ENCODE data around the gene CELSR3.

The CELSR3 gene

GRCh38 chr3:48633743-48634142 is 28.9 kb downstream of the CELSR3 start:
- DNase-seq: no peak

DNA sequence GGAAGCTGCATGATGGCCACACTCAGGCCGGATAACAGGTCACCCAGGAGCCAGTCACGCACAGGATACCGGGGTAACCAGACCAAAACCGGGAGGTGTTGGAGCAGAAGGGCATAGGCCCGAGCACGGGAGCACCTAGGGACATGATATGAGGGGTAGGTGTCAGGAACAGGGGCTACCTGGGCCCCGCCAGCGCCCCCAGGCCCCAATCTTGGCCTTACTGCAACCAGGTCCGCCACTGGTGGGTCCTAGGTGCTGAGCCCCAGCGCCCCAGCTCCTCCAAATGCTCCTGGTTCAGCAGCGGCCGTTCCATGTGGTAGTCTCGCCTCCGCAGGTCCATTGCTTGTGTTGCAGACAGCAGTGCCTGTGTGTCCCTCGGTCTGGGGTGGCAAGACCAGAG is 29.4 kb downstream of the CELSR3 start:
- DNase-seq: no peak

- no peak for DNase-seq
Measured at GRCh38 chr3:48631516-48632448, 30.9 kb downstream of the CELSR3 start.

DNA sequence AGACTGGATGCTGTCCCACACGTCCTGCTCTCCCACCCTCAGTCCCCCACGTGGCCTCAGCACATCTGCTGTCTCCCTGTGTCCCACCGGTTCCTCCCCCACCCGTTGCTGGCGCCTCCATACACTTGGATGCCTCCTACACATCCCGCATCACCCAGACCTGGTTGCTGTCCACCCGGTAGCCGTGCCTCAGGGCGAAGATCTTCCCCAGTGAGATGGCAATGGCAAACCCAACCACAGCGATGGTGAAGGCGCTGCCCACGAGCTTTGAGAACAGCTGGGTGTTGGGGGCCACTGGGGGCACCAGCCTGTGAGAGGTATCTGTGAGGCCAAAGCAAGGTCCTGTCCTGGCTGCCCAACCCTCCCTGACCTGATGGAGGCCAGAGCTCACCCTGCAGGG is 31.9 kb downstream of the CELSR3 start:
- no peak for DNase-seq

GRCh38 chr3:48630407-48630806 is 32.3 kb downstream of the CELSR3 start:
- DNase-seq: no peak

GRCh38 chr3:48629894-48630293 is 32.8 kb downstream of the CELSR3 start:
- DNase-seq: no peak

GRCh38 chr3:48628277-48629017 is 34.2 kb downstream of the CELSR3 start:
- no peak for DNase-seq

DNA sequence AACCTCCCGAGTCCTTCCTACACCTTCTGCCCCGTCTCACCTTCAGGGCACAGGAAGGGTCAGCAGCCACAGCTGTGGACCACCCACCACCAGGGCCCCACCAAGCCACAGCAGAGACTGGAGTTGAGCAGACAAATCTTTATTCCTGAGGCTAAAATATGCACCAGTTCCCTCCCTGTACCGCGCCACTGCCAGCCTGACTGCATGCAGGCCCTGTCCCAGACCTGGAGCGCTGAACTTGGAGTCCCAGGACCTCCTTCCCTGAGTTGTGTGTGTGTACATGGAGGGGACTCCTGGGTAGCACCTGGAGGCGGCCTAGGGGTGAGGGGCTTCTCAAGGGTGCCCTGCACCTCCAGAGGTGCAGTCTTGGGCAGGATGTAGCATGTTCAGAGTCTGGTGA is 37.1 kb downstream of the CELSR3 start:
- DNase-seq: no peak

- DNase-seq: no peak
Measured at GRCh38 chr3:48624767-48625166, 37.9 kb downstream of the CELSR3 start.

GRCh38 chr3:48623851-48624547 is 38.7 kb downstream of the CELSR3 start:
- DNase-seq: peak in 1 of 5 experiments; percentile 36

DNA sequence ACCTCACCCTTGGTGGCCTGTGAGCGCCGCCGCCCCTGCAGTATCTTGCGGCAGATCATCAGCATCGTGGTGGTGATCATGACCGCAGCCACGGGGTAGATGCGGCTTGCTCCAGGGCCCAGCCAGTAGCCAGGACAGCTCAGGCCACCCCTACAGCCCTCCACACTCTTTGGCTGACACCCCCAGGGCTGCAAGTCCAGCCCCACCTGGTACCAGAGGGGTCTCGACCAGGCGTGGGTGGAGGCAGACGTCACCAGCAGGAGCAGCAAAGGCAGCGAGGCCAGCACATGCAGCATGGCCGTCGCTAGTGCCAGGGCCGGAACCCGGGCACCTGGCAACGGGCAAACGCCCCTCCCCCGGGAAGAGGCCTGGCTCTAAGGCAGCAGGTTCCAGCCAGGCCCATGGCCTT is 41.2 kb downstream of the CELSR3 start, which contains the start of gene TMEM89:
TSS of gene TMEM89 (minus strand) at position 309 of the 409 bp plus-strand sequence. CDS start at position 296, 13 bp downstream.
- no peak for DNase-seq

GRCh38 chr3:48619541-48620524 is 42.9 kb downstream of the CELSR3 start:
- no peak for DNase-seq

DNA sequence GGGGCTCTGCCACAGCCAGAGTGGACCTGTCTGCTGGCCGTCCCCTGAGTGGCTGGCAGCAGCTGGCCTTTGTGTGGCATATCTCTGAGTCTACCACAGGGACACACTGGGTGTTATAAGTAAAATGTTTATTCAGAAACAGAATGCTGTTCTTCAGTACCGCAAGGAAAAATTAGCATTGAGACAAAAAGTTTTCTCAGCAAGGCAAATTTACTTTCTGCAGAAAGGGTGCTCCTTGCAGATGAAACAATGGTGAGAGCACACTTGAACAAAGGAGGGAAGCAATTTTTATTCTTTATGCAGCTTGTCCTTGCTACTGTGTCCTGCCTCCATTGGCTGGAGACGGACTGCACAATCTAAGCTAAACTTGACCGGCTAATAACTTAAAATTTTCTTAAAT is 45.1 kb downstream of the CELSR3 start:
- no peak for DNase-seq

DNA sequence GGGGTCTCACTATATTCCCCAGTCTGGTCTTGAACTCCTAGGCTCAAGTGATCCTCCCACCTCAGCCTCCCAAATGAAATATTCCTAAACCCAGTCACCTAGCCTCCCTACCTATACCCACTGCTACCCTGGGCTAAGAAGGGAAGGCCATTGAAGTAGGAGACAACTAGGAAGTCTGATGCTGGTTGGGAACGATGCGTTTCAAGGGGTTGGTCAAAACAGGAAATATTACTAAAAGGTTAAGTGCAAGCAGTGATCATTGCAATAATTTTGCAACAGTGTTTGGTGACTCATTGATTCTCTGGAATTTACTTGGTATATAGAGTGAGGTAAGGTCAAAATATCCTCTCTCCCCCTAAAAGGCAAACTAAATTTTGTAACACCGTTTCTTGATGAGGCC is 48.6 kb downstream of the CELSR3 start:
- DNase-seq: peak in 1 of 5 experiments; percentile 63

- no peak for DNase-seq
Measured at GRCh38 chr3:48612309-48612708, 50.4 kb downstream of the CELSR3 start.

DNA sequence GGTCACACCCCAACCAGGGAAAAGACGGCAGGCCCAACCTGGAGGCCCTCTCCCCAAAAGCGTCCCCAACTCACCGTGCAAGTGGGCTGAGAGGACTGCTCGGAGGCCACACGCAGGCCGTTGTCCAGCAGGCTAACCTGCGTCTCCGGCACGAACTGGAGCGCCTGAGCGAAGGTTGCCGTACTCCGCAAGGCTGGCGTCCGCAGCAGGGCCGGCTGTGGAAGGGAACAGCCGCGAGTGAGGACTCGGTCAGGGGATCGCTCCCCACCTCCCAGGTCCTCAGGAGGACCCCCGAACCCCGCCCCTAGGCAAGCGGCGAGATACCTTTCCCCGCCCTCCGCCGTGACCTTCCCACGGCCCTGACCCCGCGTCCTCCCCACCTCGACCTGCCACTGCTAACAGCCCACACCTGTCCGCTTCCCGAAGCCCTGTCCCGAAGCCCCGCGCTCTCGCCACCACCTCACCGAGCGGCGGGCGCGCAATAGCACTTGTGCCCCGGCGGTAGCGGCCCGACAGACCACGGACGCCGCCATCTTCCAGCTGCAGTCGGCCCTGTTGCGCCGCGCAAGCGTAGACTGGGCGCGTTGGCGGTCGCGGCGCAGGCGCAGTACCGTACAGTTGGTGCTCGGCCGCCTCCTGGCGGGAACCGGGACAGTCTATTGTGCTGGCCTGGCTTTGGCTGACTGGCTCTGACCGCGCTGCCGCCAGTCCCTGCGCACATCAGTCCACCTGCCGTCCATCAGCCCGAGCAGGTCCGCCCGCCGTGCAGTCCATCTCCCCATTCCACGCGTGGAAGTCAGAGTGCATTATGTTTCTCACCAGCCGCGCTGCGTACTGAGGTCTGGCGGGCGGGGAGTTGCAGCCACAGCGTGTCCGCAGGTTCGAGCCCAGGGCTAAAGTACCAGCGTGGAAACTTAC is 53.3 kb downstream of the CELSR3 start, which contains the start of gene UQCRC1:
TSS of gene UQCRC1 (minus strand) at position 559 of the 918 bp plus-strand sequence. CDS start at position 533, 26 bp downstream.
- peak; percentile 85 to 93 (median 87) for DNase-seq

DNA sequence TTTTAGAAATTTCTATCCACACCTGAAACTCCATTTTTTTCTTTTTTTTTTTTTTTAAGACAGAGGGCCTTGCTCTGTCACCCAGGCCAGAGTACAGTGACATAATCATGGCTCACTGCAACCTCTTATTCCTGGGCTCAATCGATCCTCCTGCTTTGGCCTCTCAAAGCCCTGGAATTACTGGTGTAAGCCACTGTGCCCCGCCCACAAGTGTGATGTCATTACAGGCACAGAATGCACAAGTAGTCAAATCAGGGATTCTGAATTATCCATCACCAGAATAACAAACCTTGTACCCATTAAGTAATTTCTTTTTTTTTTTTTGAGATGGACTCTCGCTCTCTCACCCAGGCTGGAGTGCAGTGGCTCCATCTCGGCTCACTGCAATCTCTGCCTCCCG is 55.2 kb downstream of the CELSR3 start:
- DNase-seq: no peak

DNA sequence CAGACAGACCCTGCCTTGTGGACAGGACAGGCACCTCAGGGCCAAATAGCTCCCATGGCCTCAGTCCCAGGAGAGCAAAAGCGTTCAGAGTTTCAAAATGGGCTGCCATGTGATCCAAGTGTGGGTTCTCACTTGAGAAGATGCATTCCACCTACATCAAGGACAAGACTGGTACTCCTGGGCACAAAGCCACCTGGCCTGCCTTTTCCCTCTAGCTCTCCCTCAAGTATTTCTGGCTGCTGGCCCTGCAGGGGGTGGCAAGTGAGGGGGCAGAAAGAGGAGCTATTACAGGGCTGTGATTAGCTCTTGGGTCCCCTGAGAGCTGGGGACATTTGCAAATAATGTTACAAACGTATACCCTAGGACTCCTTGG is 61.1 kb downstream of the CELSR3 start:
- no peak for DNase-seq

GRCh38 chr3:48600711-48601621 is 61.7 kb downstream of the CELSR3 start:
- DNase-seq: no peak

Data from T-helper 2 cell (primary cell).